ENCODE measurements around the gene CD4. TPM values are rescaled to one million over a fixed set of nuclear protein-coding genes. Genes with fewer than 3 reads are reported as not detected.

The CD4 gene
- total and polyA plus RNA-seq, 10 of the 15 experiments (the other 5 are each of a cell fraction or from before 2014, with no cell fraction given) = 0.24 to 1.6 (median 0.69) TPM

DNA sequence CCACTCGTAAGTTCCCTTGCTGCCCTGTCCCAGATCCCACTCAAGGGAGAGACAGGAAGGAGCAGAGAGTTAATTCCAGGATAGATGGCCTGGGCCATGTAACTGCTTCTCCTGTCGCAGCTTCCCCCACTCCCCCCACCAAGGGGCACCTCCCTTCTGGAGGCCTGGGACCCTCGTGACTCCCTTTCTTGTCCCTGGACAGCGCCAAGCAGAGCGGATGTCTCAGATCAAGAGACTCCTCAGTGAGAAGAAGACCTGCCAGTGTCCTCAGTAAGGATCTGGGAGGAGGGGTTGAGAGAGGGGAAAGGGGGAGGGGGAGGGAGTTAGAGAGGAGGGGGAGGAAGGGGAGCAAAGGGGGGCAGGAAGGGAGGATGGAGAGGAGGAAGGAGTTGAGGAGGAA lies 29.3 kb downstream of the CD4 start:
- POLR2A ChIA-PET = interaction anchor here (0.6 kb wide), 1 partner anchor 10 kb away, joined by 4 read pairs; no protein-coding TSS in a partner anchor
- Histone ChIP-seq H4K20me1 (ENCODE audit: control insufficient read depth, insufficient read depth) (no peaks in the 10 kb centered on the region), H3K9me3 (replicated peaks; ENCODE audit: control insufficient read depth, insufficient read depth, low read length) (no peaks in the 10 kb centered on the region), H3K4me1 (ENCODE audit: control insufficient read depth, insufficient read depth, low read length) (no peaks in the 10 kb centered on the region; the same call in 1 of the 2 replicates), H3K27ac (ENCODE audit: control insufficient read depth, insufficient read depth) (no peak overlapping the region), H3K4me3 (no peak overlapping the region), H3K27me3 (replicated peaks in 1 of 2; ENCODE audit: control insufficient read depth in 2 of 2, insufficient read depth in 2 of 2, low read length in 1 of 2) (peaks cover 5 to 17% of the 10 kb centered on the region in 2 experiments), H2AFZ (ENCODE audit: control insufficient read depth, low read depth, low read length) (no peak overlapping the region), H3K4me2 (ENCODE audit: control insufficient read depth, insufficient read depth) (no peak overlapping the region), H3K79me2 (ENCODE audit: control insufficient read depth, insufficient read depth, low read length) (no peaks in the 10 kb centered on the region), H3K9ac (ENCODE audit: control insufficient read depth, insufficient read depth, low read length) (no peak overlapping the region), H3K36me3 (ENCODE audit: control insufficient read depth in 2 of 2, insufficient read depth in 2 of 2, low read length in 1 of 2) (no peaks in the 10 kb centered on the region)
- DNase-seq (ENCODE audit: low read depth, low spot score) (no peak), ATAC-seq (no peak), FAIRE-seq (no peak)
- SMC1A ChIA-PET (ENCODE audit: uncharacterized antibody, unreplicated experiment) = no interaction called here
- intact Hi-C loops (cut with micrococcal nuclease; ENCODE audit: unreplicated experiment) = no loop called here
- TF ChIP-seq ASH2L (IDR thresholded peaks at IDR 0.05; ENCODE audit: borderline replicate concordance, low read depth) (no peak), RAD51 (IDR thresholded peaks at IDR 0.05) (no peak), SMARCA5 (IDR thresholded peaks at IDR 0.05) (no peak), NR2F1 (conservative IDR thresholded peaks at IDR 0.05) (no peak), TARDBP (IDR thresholded peaks at IDR 0.05; ENCODE audit: borderline replicate concordance) (no peak), ESRRA (IDR thresholded peaks at IDR 0.05; ENCODE audit: low read length) (no peak)
- TF ChIP-seq, protein P1, sequence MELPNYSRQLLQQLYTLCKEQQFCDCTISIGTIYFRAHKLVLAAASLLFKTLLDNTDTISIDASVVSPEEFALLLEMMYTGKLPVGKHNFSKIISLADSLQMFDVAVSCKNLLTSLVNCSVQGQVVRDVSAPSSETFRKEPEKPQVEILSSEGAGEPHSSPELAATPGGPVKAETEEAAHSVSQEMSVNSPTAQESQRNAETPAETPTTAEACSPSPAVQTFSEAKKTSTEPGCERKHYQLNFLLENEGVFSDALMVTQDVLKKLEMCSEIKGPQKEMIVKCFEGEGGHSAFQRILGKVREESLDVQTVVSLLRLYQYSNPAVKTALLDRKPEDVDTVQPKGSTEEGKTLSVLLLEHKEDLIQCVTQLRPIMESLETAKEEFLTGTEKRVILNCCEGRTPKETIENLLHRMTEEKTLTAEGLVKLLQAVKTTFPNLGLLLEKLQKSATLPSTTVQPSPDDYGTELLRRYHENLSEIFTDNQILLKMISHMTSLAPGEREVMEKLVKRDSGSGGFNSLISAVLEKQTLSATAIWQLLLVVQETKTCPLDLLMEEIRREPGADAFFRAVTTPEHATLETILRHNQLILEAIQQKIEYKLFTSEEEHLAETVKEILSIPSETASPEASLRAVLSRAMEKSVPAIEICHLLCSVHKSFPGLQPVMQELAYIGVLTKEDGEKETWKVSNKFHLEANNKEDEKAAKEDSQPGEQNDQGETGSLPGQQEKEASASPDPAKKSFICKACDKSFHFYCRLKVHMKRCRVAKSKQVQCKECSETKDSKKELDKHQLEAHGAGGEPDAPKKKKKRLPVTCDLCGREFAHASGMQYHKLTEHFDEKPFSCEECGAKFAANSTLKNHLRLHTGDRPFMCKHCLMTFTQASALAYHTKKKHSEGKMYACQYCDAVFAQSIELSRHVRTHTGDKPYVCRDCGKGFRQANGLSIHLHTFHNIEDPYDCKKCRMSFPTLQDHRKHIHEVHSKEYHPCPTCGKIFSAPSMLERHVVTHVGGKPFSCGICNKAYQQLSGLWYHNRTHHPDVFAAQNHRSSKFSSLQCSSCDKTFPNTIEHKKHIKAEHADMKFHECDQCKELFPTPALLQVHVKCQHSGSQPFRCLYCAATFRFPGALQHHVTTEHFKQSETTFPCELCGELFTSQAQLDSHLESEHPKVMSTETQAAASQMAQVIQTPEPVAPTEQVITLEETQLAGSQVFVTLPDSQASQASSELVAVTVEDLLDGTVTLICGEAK (IDR thresholded peaks at IDR 0.05; ENCODE audit: borderline replicate concordance) = no peak
- BruUV-seq (replicated peaks) = no TSS peak
- RAD21 ChIA-PET (ENCODE audit: unreplicated experiment) = no interaction called here
- WGBS (ENCODE audit: insufficient coverage, insufficient replicate concordance, low lambda C conversion rate, missing lambda C conversion rate) = 79% methylated on average over 5 of the region's 5 CpGs
- in situ Hi-C loops (cut with MboI) = no loop called here
- CTCF ChIA-PET = interaction anchor here (1.0 to 1.1 kb wide), 2 partner anchors 16 to 65 kb away, joined by 3 to 5 read pairs; partner anchors contain the start of gene MLF2

Data from GM12878 (cell line).